PFSK-1 (cell line): ENCODE data around the gene GTF2A1L.

Experiments used
- FOXP2 ChIP-seq: optimal IDR thresholded peaks from 2 replicates; pipeline ENCODE3; 2011; ENCODE audit warnings: borderline replicate concordance, control low read depth, inconsistent platforms; ENCODE audit not compliant: insufficient read depth; ENCODE audit errors: extremely low read length, extremely low read depth
- POLR2AphosphoS5 ChIP-seq: IDR thresholded peaks from 2 replicates; pipeline ENCODE4 v1.6.1; 2012; ENCODE audit warnings: low read depth, mild to moderate bottlenecking, control low read depth, low read length, moderate library complexity
- SIN3A ChIP-seq: IDR thresholded peaks from 2 replicates; pipeline ENCODE4 v1.6.1; 2012; ENCODE audit warnings: mild to moderate bottlenecking, low read length, moderate library complexity, borderline replicate concordance; ENCODE audit not compliant: insufficient read depth
- TAF1 ChIP-seq: IDR thresholded peaks from 2 replicates; pipeline ENCODE4 v1.6.1; 2012; ENCODE audit warnings: low read length, control low read depth, borderline replicate concordance; ENCODE audit not compliant: insufficient read depth
- TF ChIP-seq, protein P1 (sequence below), 2 experiments: IDR thresholded peaks; 2 replicates each; pipeline versions ENCODE4 v1.6.1 to v1.8.0; 2011 to 2012; ENCODE audit warnings: low read depth in 2 of 2, low read length in 2 of 2, control low read depth in 1 of 2, inconsistent platforms in 1 of 2, mild to moderate bottlenecking in 1 of 2, moderate library complexity in 1 of 2; ENCODE audit not compliant: insufficient read depth in 1 of 2

Gene GTF2A1L

DNA sequence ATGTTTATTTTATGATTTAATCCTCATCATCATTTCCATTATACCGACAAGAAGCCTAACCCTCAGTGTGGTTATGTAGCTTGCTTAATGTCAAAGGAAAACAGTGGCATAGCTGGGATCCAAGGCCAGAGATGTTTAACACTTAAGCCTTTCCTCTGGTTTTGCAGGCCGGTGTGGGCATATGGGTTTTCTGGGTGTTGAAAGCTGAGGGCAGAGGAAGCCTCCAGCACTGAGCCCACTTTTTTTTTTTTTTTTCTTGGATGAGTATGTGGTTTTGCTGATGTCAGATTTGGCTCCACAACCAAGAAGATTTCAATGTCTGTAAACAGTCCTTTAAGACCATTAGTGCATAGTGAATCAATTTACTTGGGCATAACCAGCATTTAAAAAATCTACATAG lies 96.6 kb downstream of the GTF2A1L start:
- TF ChIP-seq TAF1 (no peak), FOXP2 (no peak), POLR2AphosphoS5 (no peak), SIN3A (no peak)
- TF ChIP-seq, protein P1, sequence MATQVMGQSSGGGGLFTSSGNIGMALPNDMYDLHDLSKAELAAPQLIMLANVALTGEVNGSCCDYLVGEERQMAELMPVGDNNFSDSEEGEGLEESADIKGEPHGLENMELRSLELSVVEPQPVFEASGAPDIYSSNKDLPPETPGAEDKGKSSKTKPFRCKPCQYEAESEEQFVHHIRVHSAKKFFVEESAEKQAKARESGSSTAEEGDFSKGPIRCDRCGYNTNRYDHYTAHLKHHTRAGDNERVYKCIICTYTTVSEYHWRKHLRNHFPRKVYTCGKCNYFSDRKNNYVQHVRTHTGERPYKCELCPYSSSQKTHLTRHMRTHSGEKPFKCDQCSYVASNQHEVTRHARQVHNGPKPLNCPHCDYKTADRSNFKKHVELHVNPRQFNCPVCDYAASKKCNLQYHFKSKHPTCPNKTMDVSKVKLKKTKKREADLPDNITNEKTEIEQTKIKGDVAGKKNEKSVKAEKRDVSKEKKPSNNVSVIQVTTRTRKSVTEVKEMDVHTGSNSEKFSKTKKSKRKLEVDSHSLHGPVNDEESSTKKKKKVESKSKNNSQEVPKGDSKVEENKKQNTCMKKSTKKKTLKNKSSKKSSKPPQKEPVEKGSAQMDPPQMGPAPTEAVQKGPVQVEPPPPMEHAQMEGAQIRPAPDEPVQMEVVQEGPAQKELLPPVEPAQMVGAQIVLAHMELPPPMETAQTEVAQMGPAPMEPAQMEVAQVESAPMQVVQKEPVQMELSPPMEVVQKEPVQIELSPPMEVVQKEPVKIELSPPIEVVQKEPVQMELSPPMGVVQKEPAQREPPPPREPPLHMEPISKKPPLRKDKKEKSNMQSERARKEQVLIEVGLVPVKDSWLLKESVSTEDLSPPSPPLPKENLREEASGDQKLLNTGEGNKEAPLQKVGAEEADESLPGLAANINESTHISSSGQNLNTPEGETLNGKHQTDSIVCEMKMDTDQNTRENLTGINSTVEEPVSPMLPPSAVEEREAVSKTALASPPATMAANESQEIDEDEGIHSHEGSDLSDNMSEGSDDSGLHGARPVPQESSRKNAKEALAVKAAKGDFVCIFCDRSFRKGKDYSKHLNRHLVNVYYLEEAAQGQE (IDR thresholded peaks at IDR 0.05; ENCODE audit: insufficient read depth in 1 of 2, low read depth in 2 of 2, low read length in 2 of 2) = no peak

GRCh38 chr2:48715042-48715899 lies 97.6 kb downstream of the GTF2A1L start:
- TF ChIP-seq FOXP2 = no peak
- TF ChIP-seq TAF1 = no peak
- TF ChIP-seq SIN3A = no peak
- no peak for TF ChIP-seq POLR2AphosphoS5
- TF ChIP-seq, protein P1 (IDR thresholded peaks at IDR 0.05; ENCODE audit: insufficient read depth in 1 of 2, low read depth in 2 of 2, low read length in 2 of 2) = no peak

DNA sequence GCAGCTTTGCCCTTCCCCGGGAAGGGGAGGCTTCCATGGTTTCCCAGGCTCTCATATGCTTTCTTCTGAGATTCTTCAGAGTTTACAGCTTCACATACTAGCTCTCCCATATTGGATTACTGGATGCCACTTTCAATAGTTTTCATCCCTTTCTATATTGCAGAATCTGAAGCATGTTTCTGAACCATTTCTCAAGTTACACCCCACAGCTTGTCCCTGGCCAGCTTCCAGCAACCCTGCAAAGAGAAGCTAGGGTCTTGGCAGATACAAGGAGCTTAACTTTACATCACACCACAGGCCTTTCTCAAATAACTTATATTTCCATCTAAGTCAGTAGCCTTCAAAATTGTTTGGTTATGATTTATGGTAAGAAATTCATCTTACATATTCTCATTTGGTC lies 98.3 kb downstream of the GTF2A1L start:
- TF ChIP-seq POLR2AphosphoS5 (no peak), FOXP2 (no peak), TAF1 (no peak), SIN3A (no peak)
- TF ChIP-seq, protein P1 (IDR thresholded peaks at IDR 0.05; ENCODE audit: insufficient read depth in 1 of 2, low read depth in 2 of 2, low read length in 2 of 2) = no peak

- no peak for TF ChIP-seq FOXP2
- no peak for TF ChIP-seq POLR2AphosphoS5
- no peak for TF ChIP-seq TAF1
- TF ChIP-seq SIN3A = no peak
- TF ChIP-seq, protein P1 (IDR thresholded peaks at IDR 0.05; ENCODE audit: insufficient read depth in 1 of 2, low read depth in 2 of 2, low read length in 2 of 2) = no peak
Observed at GRCh38 chr2:48717846-48718245, 100.2 kb downstream of the GTF2A1L start.
